NB4 (cell line): ENCODE results near the gene PCDHB9.
"Not testable (repeated sequence)": the region's sequence is repeated elsewhere in the genome, so short reads cannot be mapped to it uniquely, and the experiment has no call there.

Experiments used
- CTCF ChIP-seq: IDR thresholded peaks from one replicate; pipeline ENCODE4 v1.5.1; 2012; ENCODE audit warnings: low read depth, low read length
- MYC ChIP-seq: IDR thresholded peaks from 2 replicates; pipeline ENCODE4 v1.6.1; 2011; ENCODE audit warnings: low read depth, low read length
- POLR2A ChIP-seq: IDR thresholded peaks from 2 replicates; pipeline ENCODE4 v1.6.1; 2011; ENCODE audit warnings: mild to moderate bottlenecking; ENCODE audit not compliant: insufficient read length; ENCODE audit errors: extremely low read depth

- TF ChIP-seq CTCF, POLR2A, MYC: not testable (repeated sequence)
Observed at GRCh38 chr5:141201646-141202045, 14.7 kb downstream of the PCDHB9 start.
